ENCODE measurements around the gene ADORA3. TPM values are rescaled to one million over a fixed set of nuclear protein-coding genes. Genes with fewer than 3 reads are reported as not detected.

Gene ADORA3
- total RNA-seq, 1 experiment from 2014 or later = not detected

GRCh38 chr1:111489604-111490003 lies 13.8 kb downstream of the ADORA3 start:
- DNase-seq (ENCODE audit: low read depth, low spot score) (no peak), ATAC-seq (no peak)
- POLR2A ChIA-PET = no interaction called here
- TF ChIP-seq TCF7L2 (IDR thresholded peaks at IDR 0.05; ENCODE audit: low read depth, low read length) = no peak
- TF ChIP-seq REST (IDR thresholded peaks at IDR 0.05; ENCODE audit: insufficient read depth in 1 of 2, low read depth in 2 of 2, low read length in 1 of 2) = no peak
- TF ChIP-seq POLR2AphosphoS5 (IDR thresholded peaks at IDR 0.05; ENCODE audit: low read depth, low read length) = no peak
- TF ChIP-seq CTCF (IDR thresholded peaks at IDR 0.05) = no peak
- TF ChIP-seq SIN3A (IDR thresholded peaks at IDR 0.05; ENCODE audit: borderline replicate concordance, insufficient read depth, low read depth, low read length) = no peak
- Histone ChIP-seq H3K4me3 (ENCODE audit: low read depth in 2 of 2, low read length in 2 of 2) (no peak overlapping the region), H3K27ac (ENCODE audit: low read length) (no peak overlapping the region), H3K9me3 (ENCODE audit: control insufficient read depth, insufficient read depth, low read depth, low read length) (no peaks in the 10 kb centered on the region), H3K4me1 (ENCODE audit: control insufficient read depth, insufficient read depth, low read length) (no peaks in the 10 kb centered on the region), H3K27me3 (ENCODE audit: control insufficient read depth, insufficient read depth, low read length) (no peaks in the 10 kb centered on the region; the same call in 1 of the 2 replicates), H3K36me3 (ENCODE audit: control insufficient read depth, insufficient read depth, low read length) (no peaks in the 10 kb centered on the region)
- CTCF ChIA-PET = interaction anchor here (2.2 kb wide), 1 partner anchor 18 kb away, joined by 4 read pairs; no protein-coding TSS in a partner anchor
- in situ Hi-C loops (cut with HindIII; ENCODE audit: low pct_unique_long_range_greater_than_20kb, low sequenced_read_pairs) = no loop called here
- no TSS peak for BruUV-seq (replicated peaks)
- intact Hi-C loops (cut with micrococcal nuclease; ENCODE audit: unreplicated experiment) = loop anchor here (10.0 kb wide), 1 partner anchor 255 kb away; no protein-coding TSS in a partner anchor

- Histone ChIP-seq H3K4me1 (ENCODE audit: control insufficient read depth, insufficient read depth, low read length) (no peaks in the 10 kb centered on the region), H3K36me3 (ENCODE audit: control insufficient read depth, insufficient read depth, low read length) (no peaks in the 10 kb centered on the region), H3K27me3 (ENCODE audit: control insufficient read depth, insufficient read depth, low read length) (no peaks in the 10 kb centered on the region; the same call in 1 of the 2 replicates), H3K9me3 (ENCODE audit: control insufficient read depth, insufficient read depth, low read depth, low read length) (no peaks in the 10 kb centered on the region), H3K4me3 (ENCODE audit: low read depth in 2 of 2, low read length in 2 of 2) (no peak overlapping the region), H3K27ac (ENCODE audit: low read length) (no peak overlapping the region)
- TF ChIP-seq REST (IDR thresholded peaks at IDR 0.05; ENCODE audit: insufficient read depth in 1 of 2, low read depth in 2 of 2, low read length in 1 of 2) (no peak), TCF7L2 (IDR thresholded peaks at IDR 0.05; ENCODE audit: low read depth, low read length) (no peak), SIN3A (IDR thresholded peaks at IDR 0.05; ENCODE audit: borderline replicate concordance, insufficient read depth, low read depth, low read length) (no peak), POLR2AphosphoS5 (IDR thresholded peaks at IDR 0.05; ENCODE audit: low read depth, low read length) (no peak), CTCF (IDR thresholded peaks at IDR 0.05) (no peak)
- ATAC-seq (no peak), DNase-seq (ENCODE audit: low read depth, low spot score) (no peak)
- ChIA-PET CTCF (no interaction called here), POLR2A (no interaction called here)
- intact Hi-C loops (cut with micrococcal nuclease; ENCODE audit: unreplicated experiment) = loop anchor here (10.0 kb wide), 1 partner anchor 256 kb away; no protein-coding TSS in a partner anchor
- no TSS peak for BruUV-seq (replicated peaks)
- in situ Hi-C loops (cut with HindIII; ENCODE audit: low pct_unique_long_range_greater_than_20kb, low sequenced_read_pairs) = no loop called here
These were observed 14.8 kb downstream of the ADORA3 start for GRCh38 chr1:111488669-111489068.

Measured in Panc1 (cell line).